NCI-H146 treated with DMSO at 0.1 percent for 48 hours (cell line): ENCODE data around the gene MTX2.
A peak's percentile ranks its signal among the peaks of the same experiment; 100 is the strongest.
"Not testable (repeated sequence)": the region's sequence is repeated elsewhere in the genome, so short reads cannot be mapped to it uniquely, and the experiment has no call there.

ENCODE experiments used
- DNase-seq: peaks from one replicate; lab custom pipeline; 2025; ENCODE audit not compliant: unreplicated experiment; lab: John Stamatoyannopoulos, UW

MTX2 gene

GRCh38 chr2:176370467-176371171 is 101.4 kb downstream of the MTX2 start:
- no peak for DNase-seq

- DNase-seq, result not testable (repeated sequence)
Observed at GRCh38 chr2:176373155-176373554, 103.9 kb downstream of the MTX2 start.

GRCh38 chr2:176378323-176378722 is 109.1 kb downstream of the MTX2 start:
- no peak for DNase-seq

- DNase-seq, result peak; percentile 38
Observed at GRCh38 chr2:176380341-176380740, 111.1 kb downstream of the MTX2 start.

- no peak for DNase-seq
Observed at GRCh38 chr2:176383100-176383499, 113.9 kb downstream of the MTX2 start.

- peak; percentile 3 for DNase-seq
Observed at GRCh38 chr2:176383836-176384442, 114.7 kb downstream of the MTX2 start.

GRCh38 chr2:176385219-176385759 is 116.0 kb downstream of the MTX2 start:
- no peak for DNase-seq

GRCh38 chr2:176385838-176386237 is 116.6 kb downstream of the MTX2 start:
- no peak for DNase-seq
